Measurements from ENCODE around the gene RBP3.

DNA sequence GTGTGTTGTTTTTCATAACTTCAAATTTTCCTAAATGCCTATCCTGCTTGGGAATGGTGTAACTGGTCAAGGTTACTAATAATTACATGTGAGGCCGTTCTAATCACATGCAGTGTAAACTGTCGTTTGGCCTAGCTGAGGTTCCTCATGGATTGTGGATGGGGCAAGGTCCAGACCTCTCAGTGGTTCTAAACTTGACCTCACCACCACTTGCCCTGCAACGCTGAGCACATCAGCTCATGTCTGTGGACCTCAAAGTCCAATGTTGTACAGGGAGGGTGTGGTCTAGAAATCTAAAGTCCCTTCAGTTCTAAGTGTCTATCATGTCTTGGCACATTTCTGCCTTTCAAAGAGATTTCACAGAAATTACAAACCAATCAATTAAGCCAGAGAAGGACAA is 15.6 kb downstream of the RBP3 start:
- no peak for TF ChIP-seq POLR2A (IDR thresholded peaks at IDR 0.05)
- TF ChIP-seq, protein P1, sequence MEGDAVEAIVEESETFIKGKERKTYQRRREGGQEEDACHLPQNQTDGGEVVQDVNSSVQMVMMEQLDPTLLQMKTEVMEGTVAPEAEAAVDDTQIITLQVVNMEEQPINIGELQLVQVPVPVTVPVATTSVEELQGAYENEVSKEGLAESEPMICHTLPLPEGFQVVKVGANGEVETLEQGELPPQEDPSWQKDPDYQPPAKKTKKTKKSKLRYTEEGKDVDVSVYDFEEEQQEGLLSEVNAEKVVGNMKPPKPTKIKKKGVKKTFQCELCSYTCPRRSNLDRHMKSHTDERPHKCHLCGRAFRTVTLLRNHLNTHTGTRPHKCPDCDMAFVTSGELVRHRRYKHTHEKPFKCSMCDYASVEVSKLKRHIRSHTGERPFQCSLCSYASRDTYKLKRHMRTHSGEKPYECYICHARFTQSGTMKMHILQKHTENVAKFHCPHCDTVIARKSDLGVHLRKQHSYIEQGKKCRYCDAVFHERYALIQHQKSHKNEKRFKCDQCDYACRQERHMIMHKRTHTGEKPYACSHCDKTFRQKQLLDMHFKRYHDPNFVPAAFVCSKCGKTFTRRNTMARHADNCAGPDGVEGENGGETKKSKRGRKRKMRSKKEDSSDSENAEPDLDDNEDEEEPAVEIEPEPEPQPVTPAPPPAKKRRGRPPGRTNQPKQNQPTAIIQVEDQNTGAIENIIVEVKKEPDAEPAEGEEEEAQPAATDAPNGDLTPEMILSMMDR (IDR thresholded peaks at IDR 0.05), result no peak

Data from adrenal gland (tissue), 5 donors.